ENCODE results near the gene OR8D1. TPM values are rescaled to one million over a fixed set of nuclear protein-coding genes. Genes with fewer than 3 reads are reported as not detected.

Gene OR8D1
- total RNA-seq = under 0.01 TPM

GRCh38 chr11:124313849-124314248, at the start of gene OR8D1:
OR8D1 (minus strand) TSS chr11:124313949; CDS start chr11:124310766, 3,183 bp downstream.
- Histone ChIP-seq H3K36me3 (ENCODE audit: control insufficient read depth in 3 of 3, insufficient read depth in 3 of 3, low read length in 3 of 3) (no peaks in the 10 kb centered on the region), H3K9ac (ENCODE audit: low read depth in 1 of 3, low read length in 3 of 3) (no peak within 1 kb of the TSS), H3K4me1 (ENCODE audit: control insufficient read depth in 3 of 3, insufficient read depth in 3 of 3, low read length in 3 of 3) (no peaks in the 10 kb centered on the region), H3K9me3 (ENCODE audit: control insufficient read depth in 3 of 3, low read length in 3 of 3) (no peaks in the 10 kb centered on the region), H3K4me3 (ENCODE audit: low read length in 3 of 3) (no peak within 1 kb of the TSS), H3K27ac (ENCODE audit: low read depth, low read length) (no peak within 1 kb of the TSS), H3K27me3 (ENCODE audit: control insufficient read depth in 3 of 3, insufficient read depth in 3 of 3, low read length in 3 of 3) (no peaks in the 10 kb centered on the region)

GRCh38 chr11:124359566-124359965, 45.8 kb upstream of the OR8D1 start:
- Histone ChIP-seq H3K36me3 (ENCODE audit: control insufficient read depth in 3 of 3, insufficient read depth in 3 of 3, low read length in 3 of 3) (no peaks in the 10 kb centered on the region), H3K9ac (ENCODE audit: low read depth in 1 of 3, low read length in 3 of 3) (no peak overlapping the region), H3K27me3 (ENCODE audit: control insufficient read depth in 3 of 3, insufficient read depth in 3 of 3, low read length in 3 of 3) (peaks cover 0 to 3% (median 0%) of the 10 kb centered on the region in 3 donors), H3K27ac (ENCODE audit: low read depth, low read length) (no peak overlapping the region), H3K9me3 (ENCODE audit: control insufficient read depth in 3 of 3, low read length in 3 of 3) (no peaks in the 10 kb centered on the region), H3K4me3 (ENCODE audit: low read length in 3 of 3) (no peak overlapping the region), H3K4me1 (ENCODE audit: control insufficient read depth in 3 of 3, insufficient read depth in 3 of 3, low read length in 3 of 3) (no peaks in the 10 kb centered on the region)

- H3K4me1 ChIP-seq (ENCODE audit: control insufficient read depth in 3 of 3, insufficient read depth in 3 of 3, low read length in 3 of 3) = no peaks in the 10 kb centered on the region
- H3K9me3 ChIP-seq (ENCODE audit: control insufficient read depth in 3 of 3, low read length in 3 of 3) = peaks cover 0 to 5% (median 0%) of the 10 kb centered on the region in 3 donors
- no peak overlapping the region for H3K9ac ChIP-seq (ENCODE audit: low read depth in 1 of 3, low read length in 3 of 3)
- H3K36me3 ChIP-seq (ENCODE audit: control insufficient read depth in 3 of 3, insufficient read depth in 3 of 3, low read length in 3 of 3) = no peaks in the 10 kb centered on the region
- no peak overlapping the region for H3K27ac ChIP-seq (ENCODE audit: low read depth, low read length)
- no peaks in the 10 kb centered on the region for H3K27me3 ChIP-seq (ENCODE audit: control insufficient read depth in 3 of 3, insufficient read depth in 3 of 3, low read length in 3 of 3)
- no peak overlapping the region for H3K4me3 ChIP-seq (ENCODE audit: low read length in 3 of 3)
These were observed 32.7 kb upstream of the OR8D1 start for GRCh38 chr11:124346311-124346955.

- Histone ChIP-seq H3K4me3 (ENCODE audit: low read length in 3 of 3) (no peak overlapping the region), H3K27me3 (ENCODE audit: control insufficient read depth in 3 of 3, insufficient read depth in 3 of 3, low read length in 3 of 3) (no peaks in the 10 kb centered on the region), H3K27ac (ENCODE audit: low read depth, low read length) (no peak overlapping the region), H3K36me3 (ENCODE audit: control insufficient read depth in 3 of 3, insufficient read depth in 3 of 3, low read length in 3 of 3) (no peaks in the 10 kb centered on the region), H3K4me1 (ENCODE audit: control insufficient read depth in 3 of 3, insufficient read depth in 3 of 3, low read length in 3 of 3) (no peaks in the 10 kb centered on the region), H3K9ac (ENCODE audit: low read depth in 1 of 3, low read length in 3 of 3) (no peak overlapping the region), H3K9me3 (ENCODE audit: control insufficient read depth in 3 of 3, low read length in 3 of 3) (no peaks in the 10 kb centered on the region)
These were observed 30.6 kb upstream of the OR8D1 start for GRCh38 chr11:124344346-124344745.

GRCh38 chr11:124340142-124340447, 26.3 kb upstream of the OR8D1 start:
- Histone ChIP-seq H3K4me1 (ENCODE audit: control insufficient read depth in 3 of 3, insufficient read depth in 3 of 3, low read length in 3 of 3) (no peaks in the 10 kb centered on the region), H3K36me3 (ENCODE audit: control insufficient read depth in 3 of 3, insufficient read depth in 3 of 3, low read length in 3 of 3) (no peaks in the 10 kb centered on the region), H3K27me3 (ENCODE audit: control insufficient read depth in 3 of 3, insufficient read depth in 3 of 3, low read length in 3 of 3) (no peaks in the 10 kb centered on the region), H3K4me3 (ENCODE audit: low read length in 3 of 3) (no peak overlapping the region), H3K9me3 (ENCODE audit: control insufficient read depth in 3 of 3, low read length in 3 of 3) (no peaks in the 10 kb centered on the region), H3K9ac (ENCODE audit: low read depth in 1 of 3, low read length in 3 of 3) (no peak overlapping the region), H3K27ac (ENCODE audit: low read depth, low read length) (no peak overlapping the region)

GRCh38 chr11:124339396-124340141, 25.8 kb upstream of the OR8D1 start:
- no peaks in the 10 kb centered on the region for H3K36me3 ChIP-seq (ENCODE audit: control insufficient read depth in 3 of 3, insufficient read depth in 3 of 3, low read length in 3 of 3)
- H3K9ac ChIP-seq (ENCODE audit: low read depth in 1 of 3, low read length in 3 of 3) = no peak overlapping the region
- no peaks in the 10 kb centered on the region for H3K9me3 ChIP-seq (ENCODE audit: control insufficient read depth in 3 of 3, low read length in 3 of 3)
- H3K4me3 ChIP-seq (ENCODE audit: low read length in 3 of 3) = no peak overlapping the region
- no peaks in the 10 kb centered on the region for H3K27me3 ChIP-seq (ENCODE audit: control insufficient read depth in 3 of 3, insufficient read depth in 3 of 3, low read length in 3 of 3)
- no peak overlapping the region for H3K27ac ChIP-seq (ENCODE audit: low read depth, low read length)
- no peaks in the 10 kb centered on the region for H3K4me1 ChIP-seq (ENCODE audit: control insufficient read depth in 3 of 3, insufficient read depth in 3 of 3, low read length in 3 of 3)

GRCh38 chr11:124331873-124332272, 18.1 kb upstream of the OR8D1 start:
- Histone ChIP-seq H3K9me3 (ENCODE audit: control insufficient read depth in 3 of 3, low read length in 3 of 3) (no peaks in the 10 kb centered on the region), H3K36me3 (ENCODE audit: control insufficient read depth in 3 of 3, insufficient read depth in 3 of 3, low read length in 3 of 3) (no peaks in the 10 kb centered on the region), H3K9ac (ENCODE audit: low read depth in 1 of 3, low read length in 3 of 3) (no peak overlapping the region), H3K4me1 (ENCODE audit: control insufficient read depth in 3 of 3, insufficient read depth in 3 of 3, low read length in 3 of 3) (no peaks in the 10 kb centered on the region), H3K4me3 (ENCODE audit: low read length in 3 of 3) (no peak overlapping the region), H3K27me3 (ENCODE audit: control insufficient read depth in 3 of 3, insufficient read depth in 3 of 3, low read length in 3 of 3) (no peaks in the 10 kb centered on the region), H3K27ac (ENCODE audit: low read depth, low read length) (no peak overlapping the region)

- Histone ChIP-seq H3K4me1 (ENCODE audit: control insufficient read depth in 3 of 3, insufficient read depth in 3 of 3, low read length in 3 of 3) (no peaks in the 10 kb centered on the region), H3K9me3 (ENCODE audit: control insufficient read depth in 3 of 3, low read length in 3 of 3) (no peaks in the 10 kb centered on the region), H3K9ac (ENCODE audit: low read depth in 1 of 3, low read length in 3 of 3) (no peak overlapping the region), H3K36me3 (ENCODE audit: control insufficient read depth in 3 of 3, insufficient read depth in 3 of 3, low read length in 3 of 3) (no peaks in the 10 kb centered on the region), H3K27me3 (ENCODE audit: control insufficient read depth in 3 of 3, insufficient read depth in 3 of 3, low read length in 3 of 3) (no peaks in the 10 kb centered on the region), H3K27ac (ENCODE audit: low read depth, low read length) (no peak overlapping the region), H3K4me3 (ENCODE audit: low read length in 3 of 3) (no peak overlapping the region)
These were observed 16.2 kb upstream of the OR8D1 start for GRCh38 chr11:124329787-124330478.

- no peaks in the 10 kb centered on the region for H3K4me1 ChIP-seq (ENCODE audit: control insufficient read depth in 3 of 3, insufficient read depth in 3 of 3, low read length in 3 of 3)
- no peak overlapping the region for H3K27ac ChIP-seq (ENCODE audit: low read depth, low read length)
- H3K4me3 ChIP-seq (ENCODE audit: low read length in 3 of 3) = no peak overlapping the region
- H3K9ac ChIP-seq (ENCODE audit: low read depth in 1 of 3, low read length in 3 of 3) = no peak overlapping the region
- H3K36me3 ChIP-seq (ENCODE audit: control insufficient read depth in 3 of 3, insufficient read depth in 3 of 3, low read length in 3 of 3) = no peaks in the 10 kb centered on the region
- H3K9me3 ChIP-seq (ENCODE audit: control insufficient read depth in 3 of 3, low read length in 3 of 3) = no peaks in the 10 kb centered on the region
- no peaks in the 10 kb centered on the region for H3K27me3 ChIP-seq (ENCODE audit: control insufficient read depth in 3 of 3, insufficient read depth in 3 of 3, low read length in 3 of 3)
These were observed 14.0 kb upstream of the OR8D1 start for GRCh38 chr11:124327775-124328174.

- H3K36me3 ChIP-seq (ENCODE audit: control insufficient read depth in 3 of 3, insufficient read depth in 3 of 3, low read length in 3 of 3) = no peaks in the 10 kb centered on the region
- H3K9me3 ChIP-seq (ENCODE audit: control insufficient read depth in 3 of 3, low read length in 3 of 3) = no peaks in the 10 kb centered on the region
- no peak overlapping the region for H3K9ac ChIP-seq (ENCODE audit: low read depth in 1 of 3, low read length in 3 of 3)
- no peaks in the 10 kb centered on the region for H3K27me3 ChIP-seq (ENCODE audit: control insufficient read depth in 3 of 3, insufficient read depth in 3 of 3, low read length in 3 of 3)
- H3K4me1 ChIP-seq (ENCODE audit: control insufficient read depth in 3 of 3, insufficient read depth in 3 of 3, low read length in 3 of 3) = no peaks in the 10 kb centered on the region
- no peak overlapping the region for H3K27ac ChIP-seq (ENCODE audit: low read depth, low read length)
- H3K4me3 ChIP-seq (ENCODE audit: low read length in 3 of 3) = no peak overlapping the region
These were observed 8.6 kb upstream of the OR8D1 start for GRCh38 chr11:124322356-124322755.
